Stimulated activated CD8-positive, alpha-beta memory T cell treated with anti-CD3 and anti-CD28 coated beads, Interleukin-4, amount 100 ng/mL, for 4 hours (primary cell): Measurements from ENCODE around the gene EML2.
"Not testable (repeated sequence)": the region's sequence is repeated elsewhere in the genome, so short reads cannot be mapped to it uniquely, and the experiment has no call there.

Source experiments
- DNase-seq, 2 donors: peaks; one replicate each; pipeline ENCODE4 v3.0.0-alpha.2; 2020; ENCODE audit warnings: low read depth in 2 of 2, low spot score in 1 of 2

EML2 gene, protein sequence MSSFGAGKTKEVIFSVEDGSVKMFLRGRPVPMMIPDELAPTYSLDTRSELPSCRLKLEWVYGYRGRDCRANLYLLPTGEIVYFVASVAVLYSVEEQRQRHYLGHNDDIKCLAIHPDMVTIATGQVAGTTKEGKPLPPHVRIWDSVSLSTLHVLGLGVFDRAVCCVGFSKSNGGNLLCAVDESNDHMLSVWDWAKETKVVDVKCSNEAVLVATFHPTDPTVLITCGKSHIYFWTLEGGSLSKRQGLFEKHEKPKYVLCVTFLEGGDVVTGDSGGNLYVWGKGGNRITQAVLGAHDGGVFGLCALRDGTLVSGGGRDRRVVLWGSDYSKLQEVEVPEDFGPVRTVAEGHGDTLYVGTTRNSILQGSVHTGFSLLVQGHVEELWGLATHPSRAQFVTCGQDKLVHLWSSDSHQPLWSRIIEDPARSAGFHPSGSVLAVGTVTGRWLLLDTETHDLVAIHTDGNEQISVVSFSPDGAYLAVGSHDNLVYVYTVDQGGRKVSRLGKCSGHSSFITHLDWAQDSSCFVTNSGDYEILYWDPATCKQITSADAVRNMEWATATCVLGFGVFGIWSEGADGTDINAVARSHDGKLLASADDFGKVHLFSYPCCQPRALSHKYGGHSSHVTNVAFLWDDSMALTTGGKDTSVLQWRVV

DNA sequence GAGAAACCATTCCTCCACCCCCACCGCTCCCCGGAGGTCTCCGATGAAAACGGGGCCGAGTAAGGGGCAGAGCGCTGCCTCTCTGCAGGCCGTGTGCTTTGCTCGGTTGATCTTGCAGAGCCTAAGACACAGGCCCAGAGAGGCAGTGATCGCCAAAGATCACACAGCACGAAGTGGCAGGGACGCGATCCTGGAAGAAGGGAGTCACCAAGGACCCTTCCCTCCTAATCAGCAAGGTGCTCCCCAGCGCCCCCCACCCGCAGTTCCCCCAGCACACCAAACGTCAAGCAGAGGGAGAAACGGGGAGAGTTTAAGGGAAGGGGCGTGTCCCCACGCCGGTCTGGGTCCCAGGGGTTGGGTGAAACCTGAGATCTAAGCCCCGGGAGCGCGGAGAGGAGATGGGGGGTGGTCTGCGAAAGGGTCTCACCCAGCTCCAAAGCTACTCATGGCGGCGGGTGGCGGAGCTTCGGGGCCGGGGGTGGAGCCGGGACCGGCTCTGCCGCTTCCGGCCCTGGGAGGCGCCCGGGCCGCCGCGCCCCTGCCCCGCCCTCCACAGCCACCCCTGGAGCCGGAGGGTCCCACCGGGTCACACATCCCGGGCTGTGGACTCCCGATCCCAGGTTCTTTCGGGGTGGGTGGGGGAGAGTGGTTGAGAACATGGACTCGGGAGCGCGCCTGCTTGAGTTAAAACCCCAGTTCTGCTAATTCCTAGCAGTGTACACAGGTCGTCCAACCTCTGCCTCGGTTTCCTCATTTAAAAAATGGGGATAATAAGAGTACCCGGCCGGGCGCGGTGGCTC is at the start of gene EML2:
Gene EML2 (minus strand): TSS at position 468 of the 800 bp plus-strand sequence. CDS start 21 bp downstream, at position 447.
- DNase-seq: no peak

GRCh38 chr19:45687599-45687998 is 48.4 kb upstream of the EML2 start:
- no peak for DNase-seq

- not testable (repeated sequence) for DNase-seq
Measured at GRCh38 chr19:45685045-45685444, 45.8 kb upstream of the EML2 start.

GRCh38 chr19:45682908-45683307 is 43.7 kb upstream of the EML2 start:
- no peak for DNase-seq

GRCh38 chr19:45682117-45682516 is 42.9 kb upstream of the EML2 start:
- DNase-seq: no peak

GRCh38 chr19:45681391-45682015 is 42.3 kb upstream of the EML2 start:
- peak in 1 of 2 donors; percentile 61 for DNase-seq

DNA sequence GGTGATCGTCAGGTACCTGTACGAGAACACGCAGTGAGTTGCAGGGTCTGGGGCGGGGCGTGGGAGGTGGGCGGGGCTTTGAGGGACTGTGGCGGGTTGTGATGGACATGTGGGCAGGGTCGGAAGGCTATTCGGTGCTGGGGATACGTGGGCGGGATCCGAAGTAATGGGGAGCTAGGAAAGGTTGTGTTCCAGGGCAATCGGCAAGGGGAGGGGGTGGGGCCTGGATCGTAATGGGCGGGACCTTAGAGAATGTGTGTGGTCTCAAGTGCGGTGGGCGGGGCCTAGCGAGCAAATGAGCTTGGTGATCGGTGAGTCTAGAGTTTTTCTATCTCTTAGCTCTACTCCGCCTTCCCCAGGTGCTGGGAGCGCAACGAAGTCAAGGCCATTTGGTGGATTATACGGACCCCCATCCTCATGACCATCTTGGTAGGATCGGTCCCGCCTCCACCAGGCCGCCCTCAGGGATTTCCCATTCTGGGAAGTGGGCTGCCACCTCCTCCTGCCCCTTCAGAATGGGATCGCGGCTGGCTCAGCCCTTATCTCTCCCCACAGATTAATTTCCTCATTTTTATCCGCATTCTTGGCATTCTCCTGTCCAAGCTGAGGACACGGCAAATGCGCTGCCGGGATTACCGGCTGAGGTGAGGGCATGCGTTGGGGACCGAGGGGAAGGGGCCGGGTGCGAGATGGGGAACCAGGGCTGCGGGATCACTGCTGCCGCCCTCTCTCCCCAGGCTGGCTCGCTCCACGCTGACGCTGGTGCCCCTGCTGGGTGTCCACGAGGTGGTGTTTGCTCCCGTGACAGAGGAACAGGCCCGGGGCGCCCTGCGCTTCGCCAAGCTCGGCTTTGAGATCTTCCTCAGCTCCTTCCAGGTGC is 38.4 kb upstream of the EML2 start:
- peak; percentile 66 to 71 for DNase-seq

GRCh38 chr19:45676851-45677263 is 37.7 kb upstream of the EML2 start:
- peak in 1 of 2 donors; percentile 66 for DNase-seq

GRCh38 chr19:45674946-45675345 is 35.7 kb upstream of the EML2 start:
- DNase-seq: no peak

DNA sequence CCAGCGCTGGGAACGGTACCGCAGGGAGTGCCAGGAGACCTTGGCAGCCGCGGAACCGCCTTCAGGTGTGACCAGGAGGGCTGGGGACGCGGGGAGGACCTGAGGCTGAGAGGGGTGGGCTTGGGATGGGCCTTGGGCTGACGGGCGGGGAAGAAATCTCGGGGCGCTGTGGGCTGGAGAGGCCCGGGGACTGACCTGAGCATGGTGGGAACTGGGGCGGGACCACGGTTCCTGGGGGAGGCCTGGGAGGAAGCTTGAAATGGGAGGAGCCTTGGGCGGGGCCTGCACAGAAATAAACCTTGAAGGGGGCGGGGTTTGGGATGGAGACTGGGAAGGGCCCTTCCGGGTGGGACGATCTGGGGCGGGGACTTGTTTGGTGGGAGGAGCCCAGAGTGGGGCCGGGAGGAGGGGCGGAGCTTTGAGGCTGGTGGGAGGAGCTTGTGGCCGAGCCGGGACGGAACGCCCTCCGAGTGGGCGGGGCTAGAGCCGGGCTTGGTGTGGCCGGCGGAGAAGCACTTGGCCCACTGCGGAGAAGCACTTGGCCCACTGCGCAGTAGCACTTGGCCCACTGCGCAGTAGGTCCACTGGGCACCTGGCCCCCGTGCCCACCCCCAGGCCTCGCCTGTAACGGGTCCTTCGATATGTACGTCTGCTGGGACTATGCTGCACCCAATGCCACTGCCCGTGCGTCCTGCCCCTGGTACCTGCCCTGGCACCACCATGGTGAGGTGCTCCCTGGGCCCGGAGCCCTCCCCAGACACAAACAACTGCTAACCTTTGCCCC is 31.7 kb upstream of the EML2 start:
- DNase-seq: peak in 1 of 2 donors; percentile 40

GRCh38 chr19:45668342-45668871 is 29.2 kb upstream of the EML2 start:
- no peak for DNase-seq

- DNase-seq: peak in 1 of 2 donors; percentile 29
Measured at GRCh38 chr19:45667620-45668341, 28.6 kb upstream of the EML2 start, which contains the start of gene GIPR. GIPR (plus strand) TSS chr19:45668221; CDS start chr19:45669521, 1,300 bp downstream.

DNA sequence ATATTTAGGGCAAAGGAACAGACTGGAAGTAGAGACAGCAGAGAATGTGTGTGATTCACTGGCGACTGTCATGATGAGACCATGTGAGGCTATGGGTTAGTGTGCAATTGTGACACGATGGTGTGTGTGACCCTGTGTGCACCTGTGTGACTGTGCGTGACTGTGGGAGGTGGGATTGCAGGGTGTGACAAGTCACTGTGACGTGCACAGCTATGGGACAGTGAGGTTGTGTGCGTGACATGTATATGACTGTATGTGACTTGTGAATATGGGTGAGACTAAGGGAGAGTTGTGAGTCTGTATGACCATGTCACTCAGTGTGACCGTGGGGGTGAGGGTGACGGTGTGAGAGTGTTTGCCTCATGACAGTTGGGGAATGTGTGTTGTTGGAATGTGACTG is 25.4 kb upstream of the EML2 start:
- no peak for DNase-seq

DNA sequence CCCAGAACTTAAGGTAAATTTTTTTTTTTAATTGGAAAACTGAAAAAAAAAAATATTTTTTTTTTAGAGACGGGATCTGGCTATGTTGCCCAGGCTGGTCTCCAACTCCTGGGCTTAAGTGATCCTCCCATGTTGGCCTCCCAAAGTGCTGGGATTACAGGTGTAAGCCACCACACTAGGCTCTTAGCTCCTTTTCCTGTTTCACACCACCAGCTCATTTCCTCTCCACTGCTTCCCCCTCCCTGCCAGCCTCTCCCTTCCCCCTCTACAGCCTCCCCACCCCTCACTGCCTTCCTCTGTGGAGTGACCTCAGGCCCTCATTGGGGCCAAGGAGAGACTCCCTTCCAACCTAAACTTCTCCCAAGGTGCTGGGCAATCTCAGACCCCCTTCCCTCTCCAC is 24.6 kb upstream of the EML2 start:
- DNase-seq: no peak

GRCh38 chr19:45660636-45661035 is 21.4 kb upstream of the EML2 start:
- no peak for DNase-seq

GRCh38 chr19:45659096-45659729 is 20.0 kb upstream of the EML2 start:
- DNase-seq: no peak

- DNase-seq: no peak
Measured at GRCh38 chr19:45657520-45658167, 18.4 kb upstream of the EML2 start.
